SW480 (cell line): ENCODE results near the gene RIC8A.
"Not testable (repeated sequence)": the region's sequence is repeated elsewhere in the genome, so short reads cannot be mapped to it uniquely, and the experiment has no call there.

Experiments used
- DNase-seq: peaks from one replicate; pipeline ENCODE4 v3.0.0-alpha.2; 2016; ENCODE audit warnings: low spot score

RIC8A gene

GRCh38 chr11:218815-219593 lies 11.5 kb downstream of the RIC8A start:
- no peak for DNase-seq

- DNase-seq, result not testable (repeated sequence)
Observed at GRCh38 chr11:220641-221215, 13.2 kb downstream of the RIC8A start.

GRCh38 chr11:221539-221938 lies 14.0 kb downstream of the RIC8A start:
- DNase-seq, result no peak

- DNase-seq, result no peak
Observed at GRCh38 chr11:221998-222789, 14.7 kb downstream of the RIC8A start.

- DNase-seq, result no peak
Observed at GRCh38 chr11:223026-223789, 15.7 kb downstream of the RIC8A start.

- no peak for DNase-seq
Observed at GRCh38 chr11:223884-224283, 16.4 kb downstream of the RIC8A start.

- no peak for DNase-seq
Observed at GRCh38 chr11:224424-224823, 16.9 kb downstream of the RIC8A start.

GRCh38 chr11:225734-226453 lies 18.4 kb downstream of the RIC8A start:
- no peak for DNase-seq

GRCh38 chr11:227824-228379 lies 20.4 kb downstream of the RIC8A start:
- no peak for DNase-seq

GRCh38 chr11:230431-230830 lies 22.9 kb downstream of the RIC8A start:
- DNase-seq, result no peak

- DNase-seq, result no peak
Observed at GRCh38 chr11:232783-233565, 25.5 kb downstream of the RIC8A start.

GRCh38 chr11:235180-235579 lies 27.7 kb downstream of the RIC8A start:
- DNase-seq, result no peak

GRCh38 chr11:235609-235996 lies 28.1 kb downstream of the RIC8A start:
- DNase-seq, result no peak

GRCh38 chr11:235997-236773 lies 28.7 kb downstream of the RIC8A start, which contains the start of gene SIRT3:
Gene SIRT3, minus strand, starts transcription at chr11:236342. Its CDS starts 14 bp downstream, at chr11:236328.
- peak; percentile 90 for DNase-seq

GRCh38 chr11:236774-237767 lies 29.6 kb downstream of the RIC8A start, which contains the start of gene PSMD13:
Gene PSMD13, plus strand, starts transcription at chr11:236976. Its CDS starts 74 bp downstream, at chr11:237050.
- peak; percentile 82 for DNase-seq

- DNase-seq, result not testable (repeated sequence)
Observed at GRCh38 chr11:238346-238745, 30.8 kb downstream of the RIC8A start.

GRCh38 chr11:240315-240714 lies 32.8 kb downstream of the RIC8A start:
- no peak for DNase-seq

GRCh38 chr11:241634-242033 lies 34.1 kb downstream of the RIC8A start:
- no peak for DNase-seq
